NCI-H2107 treated with DMSO at 0.1 percent for 48 hours (cell line): ENCODE results near the gene LRRN2.

ENCODE experiments used
- DNase-seq: peaks from one replicate; lab custom pipeline; 2025; ENCODE audit not compliant: unreplicated experiment; lab: John Stamatoyannopoulos, UW

LRRN2 gene

GRCh38 chr1:204712708-204713430 lies 27.3 kb upstream of the LRRN2 start:
- DNase-seq = no peak

GRCh38 chr1:204711947-204712701 lies 26.6 kb upstream of the LRRN2 start:
- no peak for DNase-seq

GRCh38 chr1:204711103-204711946 lies 25.8 kb upstream of the LRRN2 start:
- no peak for DNase-seq

- DNase-seq = no peak
Measured at GRCh38 chr1:204709960-204710912, 24.7 kb upstream of the LRRN2 start.

- no peak for DNase-seq
Measured at GRCh38 chr1:204709021-204709420, 23.5 kb upstream of the LRRN2 start.

- DNase-seq = no peak
Measured at GRCh38 chr1:204706838-204707509, 21.4 kb upstream of the LRRN2 start.

GRCh38 chr1:204705888-204706837 lies 20.6 kb upstream of the LRRN2 start:
- no peak for DNase-seq

GRCh38 chr1:204705493-204705811 lies 19.9 kb upstream of the LRRN2 start:
- no peak for DNase-seq

- DNase-seq = no peak
Measured at GRCh38 chr1:204704794-204705492, 19.4 kb upstream of the LRRN2 start.

- DNase-seq = no peak
Measured at GRCh38 chr1:204703826-204704612, 18.5 kb upstream of the LRRN2 start.

- no peak for DNase-seq
Measured at GRCh38 chr1:204703268-204703664, 17.7 kb upstream of the LRRN2 start.

GRCh38 chr1:204702552-204703267 lies 17.2 kb upstream of the LRRN2 start:
- DNase-seq = no peak

GRCh38 chr1:204701229-204701628 lies 15.7 kb upstream of the LRRN2 start:
- DNase-seq = no peak

- DNase-seq = no peak
Measured at GRCh38 chr1:204697893-204698292, 12.4 kb upstream of the LRRN2 start.

- DNase-seq = no peak
Measured at GRCh38 chr1:204696606-204697005, 11.1 kb upstream of the LRRN2 start.

- DNase-seq = no peak
Measured at GRCh38 chr1:204695692-204696091, 10.2 kb upstream of the LRRN2 start.

GRCh38 chr1:204694145-204694544 lies 8.6 kb upstream of the LRRN2 start:
- no peak for DNase-seq
